Left lung (tissue), 10 donors: Measurements from ENCODE around the gene PCAT7. TPM values are rescaled to one million over a fixed set of nuclear protein-coding genes. Genes with fewer than 3 reads are reported as not detected.

Experiments used
- ATAC-seq: fragments of 200-7000 bp; cut with Tn5 transposase; one replicate; pipeline ENCODE4 v1.9.1; 2020; ENCODE audit warnings: moderate library complexity
- DNase-seq, 4 donors: peaks; one replicate each; pipeline ENCODE4 v3.0.0-alpha.2; 2013 to 2020
- H3K27ac ChIP-seq, 2 donors: fragments of 200-600 bp; sonication (generic) in 1 of 2; one replicate each; pipeline versions ENCODE4 v1.5.0 to v1.8.0; 2020 to 2021
- H3K27me3 ChIP-seq, 2 donors: fragments of 200-600 bp; sonication (generic) in 1 of 2; one replicate each; pipeline versions ENCODE4 v1.5.0 to v1.8.0; 2020 to 2021
- H3K36me3 ChIP-seq, 2 donors: fragments of 200-600 bp; sonication (generic) in 1 of 2; one replicate each; pipeline versions ENCODE4 v1.5.0 to v1.8.0; 2020 to 2021
- H3K4me1 ChIP-seq, 2 donors: fragments of 200-600 bp; one replicate each; pipeline ENCODE4 v1.8.0; 2021
- H3K4me3 ChIP-seq, 2 donors: fragments of 200-600 bp; sonication (generic) in 1 of 2; one replicate each; pipeline versions ENCODE4 v1.5.0 to v1.8.0; 2020 to 2021; ENCODE audit warnings: mild to moderate bottlenecking in 1 of 2
- H3K9me3 ChIP-seq, 2 donors: fragments of 200-600 bp; sonication (generic) in 1 of 2; one replicate each; pipeline versions ENCODE4 v1.5.0 to v1.8.0; 2020 to 2021
- CTCF ChIP-seq, 2 donors: fragments of 200-600 bp; sonication (generic) in 1 of 2; IDR thresholded peaks; one replicate each; pipeline versions ENCODE4 v1.5.0 to v1.8.0; 2021; ENCODE audit warnings: antibody characterized with exemption in 2 of 2
- intact Hi-C, 2 donors: fragments of 100-400 bp; cut with DNase I; formaldehyde crosslinking; loops; one replicate each; pipeline versions ENCODE4 v1.11.2 to v1.14.2; 2022
- polyA plus RNA-seq, 6 donors: library from polyadenylated mRNA; unstranded; fragments of 120-200 nt; gene quantifications; one replicate each; pipeline ENCODE4 v1.2.1, GENCODE V29; 2013; ENCODE audit not compliant: insufficient read length in 6 of 6
- total RNA-seq, 2 donors: library from RNA; stranded (reverse); fragmentation: NEBNext Ultra II Directional; extraction: Animal tissue kit (Norgen Biotek cat#: 25700); gene quantifications; one replicate each; pipeline ENCODE4 v1.2.1, GENCODE V29; 2021
- donor health status: DM: no; HTN: yes; CAD: no.
- donor health status: DM: no; HTN: no; CAD: no.

The PCAT7 gene
- total and polyA plus RNA-seq, 8 donors = 0.23 to 1.2 (median 0.51) TPM; not detected in 1

GRCh38 chr9:94603259-94604160, 48.6 kb downstream of the PCAT7 start:
- H3K36me3 ChIP-seq = peaks cover 0 to 37% of the 10 kb centered on the region in 2 donors
- H3K9me3 ChIP-seq = no peaks in the 10 kb centered on the region
- H3K27me3 ChIP-seq = no peaks in the 10 kb centered on the region
- peak; percentile 53 to 64 for TF ChIP-seq CTCF (IDR thresholded peaks at IDR 0.05)
- intact Hi-C loops = no loop called here
- DNase-seq (peak; percentile 70 to 84 (median 79)), ATAC-seq (peak; percentile 97)
- no peak overlapping the region for H3K27ac ChIP-seq
- H3K4me1 ChIP-seq = no peaks in the 10 kb centered on the region
- H3K4me3 ChIP-seq = no peak overlapping the region

GRCh38 chr9:94606646-94607422, 52.0 kb downstream of the PCAT7 start:
- DNase-seq (no peak), ATAC-seq (no peak)
- Histone ChIP-seq H3K9me3 (no peaks in the 10 kb centered on the region), H3K4me3 (no peak overlapping the region), H3K27me3 (no peaks in the 10 kb centered on the region), H3K36me3 (peaks cover 0 to 49% of the 10 kb centered on the region in 2 donors), H3K4me1 (no peaks in the 10 kb centered on the region), H3K27ac (no peak overlapping the region)
- intact Hi-C loops = no loop called here
- TF ChIP-seq CTCF (IDR thresholded peaks at IDR 0.05) = no peak

- TF ChIP-seq CTCF (IDR thresholded peaks at IDR 0.05) = no peak
- intact Hi-C loops = no loop called here
- Histone ChIP-seq H3K4me1 (no peaks in the 10 kb centered on the region), H3K4me3 (no peak overlapping the region), H3K27ac (no peak overlapping the region), H3K27me3 (no peaks in the 10 kb centered on the region), H3K36me3 (peaks cover 0 to 49% of the 10 kb centered on the region in 2 donors), H3K9me3 (no peaks in the 10 kb centered on the region)
- no peak for DNase-seq
- no peak for ATAC-seq
Measured at GRCh38 chr9:94607423-94607691, 52.5 kb downstream of the PCAT7 start.

GRCh38 chr9:94610181-94610606, 55.3 kb downstream of the PCAT7 start:
- intact Hi-C loops = no loop called here
- TF ChIP-seq CTCF (IDR thresholded peaks at IDR 0.05) = no peak
- Histone ChIP-seq H3K4me1 (no peaks in the 10 kb centered on the region), H3K27ac (no peak overlapping the region), H3K9me3 (no peaks in the 10 kb centered on the region), H3K27me3 (no peaks in the 10 kb centered on the region), H3K36me3 (peaks cover 0 to 46% of the 10 kb centered on the region in 2 donors), H3K4me3 (no peak overlapping the region)
- ATAC-seq = peak; percentile 39
- DNase-seq = peak in 2 of 4 donors; percentile 93

GRCh38 chr9:94611638-94612068, 56.8 kb downstream of the PCAT7 start:
- H3K4me1 ChIP-seq = no peaks in the 10 kb centered on the region
- peaks cover 0 to 43% of the 10 kb centered on the region in 2 donors for H3K36me3 ChIP-seq
- no peak overlapping the region for H3K4me3 ChIP-seq
- DNase-seq (no peak), ATAC-seq (no peak)
- no peaks in the 10 kb centered on the region for H3K27me3 ChIP-seq
- H3K9me3 ChIP-seq = no peaks in the 10 kb centered on the region
- intact Hi-C loops = no loop called here
- H3K27ac ChIP-seq = no peak overlapping the region
- no peak for TF ChIP-seq CTCF (IDR thresholded peaks at IDR 0.05)
